HG02571 (cell line): ENCODE results near the gene PTPRD.

ENCODE experiments used
- ATAC-seq: cut with Tn5 transposase; IDR thresholded peaks from one replicate; pipeline ENCODE4 v1.9.1; 2021; ENCODE audit warnings: mild to moderate bottlenecking, moderate library complexity; ENCODE audit not compliant: unreplicated experiment

PTPRD gene

GRCh38 chr9:8332871-8333270, 2279.9 kb downstream of the PTPRD start:
- ATAC-seq: no peak

DNA sequence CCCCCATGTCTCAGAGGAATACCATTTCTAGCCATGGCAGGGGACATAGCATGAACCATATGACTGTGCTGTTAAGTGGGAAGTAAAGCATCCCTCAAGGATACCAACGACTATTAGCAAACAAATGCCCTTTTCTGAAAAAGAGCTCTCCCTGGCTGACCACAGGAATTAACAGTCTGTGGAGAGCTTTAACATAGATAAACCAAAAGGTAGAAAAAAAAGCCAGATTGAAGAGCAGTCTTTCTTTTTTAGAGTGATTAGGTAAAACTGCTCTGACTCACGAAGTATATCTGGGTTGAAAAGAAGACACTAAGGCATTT, 2280.5 kb downstream of the PTPRD start:
- ATAC-seq: no peak

DNA sequence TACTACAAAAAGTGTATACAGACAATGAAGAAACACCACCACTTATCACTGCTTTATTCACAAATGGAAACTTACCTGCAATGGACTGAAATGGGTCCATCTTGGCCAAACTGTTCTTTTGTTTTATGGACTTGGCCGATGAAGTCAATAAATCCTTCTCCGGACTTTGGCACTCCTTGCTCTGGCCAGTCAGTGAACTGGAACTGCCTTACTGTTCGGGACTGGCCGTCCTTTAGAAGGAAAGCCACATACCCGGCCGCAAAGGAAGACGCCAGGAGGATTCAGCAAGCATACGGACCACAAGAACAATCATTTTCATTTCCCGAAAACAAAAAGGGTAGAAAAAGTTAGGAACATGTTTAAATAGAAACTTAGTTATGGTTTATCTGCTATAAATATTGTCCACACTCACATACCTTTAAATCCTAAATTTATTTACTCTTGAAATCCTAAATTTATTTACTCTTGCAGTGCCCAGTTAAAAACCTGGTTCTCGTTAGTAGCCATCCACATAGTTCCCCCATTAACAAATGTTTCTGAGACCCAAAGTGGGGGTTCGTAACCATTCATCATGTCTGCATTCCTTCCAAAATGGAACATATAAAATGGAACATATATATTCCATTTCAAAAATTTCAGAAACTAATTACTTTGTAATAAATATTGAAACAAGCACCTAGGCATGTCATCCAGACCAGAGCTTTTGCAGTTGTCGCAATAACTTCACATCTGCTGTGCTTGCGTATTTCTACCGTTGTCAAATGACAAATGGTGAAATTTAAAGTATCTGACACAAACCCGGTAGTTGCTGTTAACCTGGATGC, 2281.1 kb downstream of the PTPRD start:
- no peak for ATAC-seq

DNA sequence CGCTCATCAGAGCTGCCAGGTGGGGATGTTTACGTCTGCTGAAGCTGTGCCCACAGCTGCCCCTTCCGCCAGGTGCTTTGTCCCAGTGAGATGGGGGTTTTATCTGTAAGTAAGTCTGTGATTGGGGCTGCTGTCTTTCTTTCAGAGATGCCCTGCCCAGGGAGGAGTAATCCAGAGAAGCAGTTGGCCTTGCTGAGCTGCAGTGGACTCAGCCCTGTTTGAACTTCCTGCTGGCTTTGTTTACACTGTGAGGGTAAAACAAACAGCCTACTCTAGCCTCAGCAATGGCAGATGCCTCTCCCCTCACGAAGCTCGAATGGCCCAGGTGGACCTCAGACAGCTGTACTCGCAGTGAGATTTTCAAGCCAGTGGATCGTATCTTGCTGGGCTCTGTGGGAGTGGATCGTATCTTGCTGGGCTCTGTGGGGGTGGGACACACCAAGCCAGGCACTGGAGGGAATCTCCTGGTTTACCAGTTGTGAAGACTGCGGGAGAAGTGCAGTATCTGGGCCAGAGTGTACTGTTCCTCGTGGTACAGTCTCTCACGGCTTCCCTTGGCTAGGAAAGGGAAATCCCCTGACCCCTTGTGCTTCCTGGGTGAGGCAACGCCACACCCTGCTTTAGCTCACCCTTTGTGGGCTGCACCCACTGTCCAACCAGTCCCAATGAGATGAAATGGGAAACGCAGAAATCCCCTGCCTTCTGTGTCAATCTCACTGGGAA, 2283.1 kb downstream of the PTPRD start:
- ATAC-seq: no peak

- no peak for ATAC-seq
Observed at GRCh38 chr9:8315211-8315610, 2297.6 kb downstream of the PTPRD start.

GRCh38 chr9:8309258-8309657, 2303.5 kb downstream of the PTPRD start:
- ATAC-seq: no peak

DNA sequence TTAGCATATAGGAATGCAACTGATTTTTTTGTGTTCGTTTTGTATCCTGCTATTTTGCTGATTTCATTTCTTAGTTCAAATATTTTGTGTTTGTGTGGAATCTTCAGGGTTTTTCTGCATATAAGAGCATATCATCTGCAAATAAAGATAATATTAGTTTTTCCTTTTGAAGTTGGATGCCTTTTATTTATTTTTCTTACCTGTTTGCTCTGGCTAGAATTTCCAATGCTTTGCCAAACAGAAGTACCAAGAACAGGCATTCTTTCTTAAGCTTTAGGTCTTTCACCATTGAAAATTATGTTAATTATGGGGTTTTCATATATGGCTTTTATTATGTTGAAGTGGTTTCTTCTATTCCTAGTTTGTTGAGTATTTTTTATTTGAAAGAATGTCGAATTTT, 2308.1 kb downstream of the PTPRD start:
- no peak for ATAC-seq

DNA sequence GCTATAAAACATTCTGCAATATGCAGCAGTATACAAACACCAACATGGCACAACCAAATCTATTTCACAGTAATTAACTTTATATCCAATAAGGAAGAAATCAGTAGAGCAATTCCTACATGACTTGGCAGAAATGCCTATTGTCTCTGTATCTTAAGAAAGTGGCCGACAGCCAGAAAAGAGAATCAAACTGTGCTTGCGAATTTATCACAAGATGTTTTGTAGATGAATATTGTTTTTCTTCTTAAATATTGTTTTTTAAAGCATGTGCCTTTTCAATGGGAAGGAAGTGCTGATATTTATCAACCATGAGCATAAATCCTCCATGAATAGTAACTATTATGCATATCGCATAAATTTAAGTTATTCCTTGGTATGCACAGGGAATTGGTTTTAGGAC, 2311.5 kb downstream of the PTPRD start:
- no peak for ATAC-seq

GRCh38 chr9:8297047-8297446, 2315.8 kb downstream of the PTPRD start:
- no peak for ATAC-seq

GRCh38 chr9:8292657-8293056, 2320.1 kb downstream of the PTPRD start:
- no peak for ATAC-seq

- ATAC-seq: no peak
Observed at GRCh38 chr9:8289681-8290080, 2323.1 kb downstream of the PTPRD start.

- no peak for ATAC-seq
Observed at GRCh38 chr9:8287970-8288369, 2324.8 kb downstream of the PTPRD start.

GRCh38 chr9:8287501-8287900, 2325.3 kb downstream of the PTPRD start:
- no peak for ATAC-seq

GRCh38 chr9:8284884-8285283, 2327.9 kb downstream of the PTPRD start:
- ATAC-seq: no peak

GRCh38 chr9:8282535-8282934, 2330.3 kb downstream of the PTPRD start:
- ATAC-seq: no peak

- no peak for ATAC-seq
Observed at GRCh38 chr9:8280811-8281210, 2332.0 kb downstream of the PTPRD start.

DNA sequence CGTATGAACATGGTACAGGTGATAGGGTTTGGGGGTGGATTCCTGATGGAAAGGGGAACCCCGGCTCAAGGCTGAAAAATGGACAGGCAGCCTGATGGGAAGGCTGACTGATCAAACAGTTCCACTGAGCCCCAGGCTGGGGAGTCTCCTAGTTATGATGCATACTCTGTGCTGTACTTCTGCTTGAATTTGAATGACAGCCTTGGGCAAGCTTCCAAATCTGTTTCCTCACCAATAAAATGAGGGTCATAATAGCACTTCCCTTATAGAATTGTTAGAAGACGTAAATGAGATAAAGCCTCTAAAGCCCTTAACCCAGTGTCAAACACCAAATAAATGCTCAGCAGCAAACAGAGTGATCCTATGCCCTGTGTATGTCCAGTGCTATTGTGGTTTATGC, 2334.8 kb downstream of the PTPRD start:
- ATAC-seq: no peak

GRCh38 chr9:8270235-8270634, 2342.6 kb downstream of the PTPRD start:
- no peak for ATAC-seq

DNA sequence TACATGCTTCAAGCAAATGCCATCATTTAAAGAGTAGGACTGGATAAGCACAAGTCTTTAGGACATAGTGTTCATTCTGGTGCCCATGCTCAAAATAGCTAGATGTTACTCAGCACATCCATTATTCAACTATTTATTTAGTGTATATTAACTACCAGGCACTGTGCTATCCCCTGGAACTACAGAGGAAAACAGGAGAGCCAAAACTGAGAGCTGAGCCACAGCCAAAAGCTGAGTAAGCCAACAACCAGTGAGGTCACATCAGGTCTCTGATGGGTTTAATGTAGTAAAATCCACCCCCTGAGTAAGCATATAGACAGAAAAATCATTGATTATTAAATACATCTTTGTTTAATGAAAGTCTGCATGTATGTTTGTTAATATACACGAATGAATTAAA, 2343.9 kb downstream of the PTPRD start:
- no peak for ATAC-seq

DNA sequence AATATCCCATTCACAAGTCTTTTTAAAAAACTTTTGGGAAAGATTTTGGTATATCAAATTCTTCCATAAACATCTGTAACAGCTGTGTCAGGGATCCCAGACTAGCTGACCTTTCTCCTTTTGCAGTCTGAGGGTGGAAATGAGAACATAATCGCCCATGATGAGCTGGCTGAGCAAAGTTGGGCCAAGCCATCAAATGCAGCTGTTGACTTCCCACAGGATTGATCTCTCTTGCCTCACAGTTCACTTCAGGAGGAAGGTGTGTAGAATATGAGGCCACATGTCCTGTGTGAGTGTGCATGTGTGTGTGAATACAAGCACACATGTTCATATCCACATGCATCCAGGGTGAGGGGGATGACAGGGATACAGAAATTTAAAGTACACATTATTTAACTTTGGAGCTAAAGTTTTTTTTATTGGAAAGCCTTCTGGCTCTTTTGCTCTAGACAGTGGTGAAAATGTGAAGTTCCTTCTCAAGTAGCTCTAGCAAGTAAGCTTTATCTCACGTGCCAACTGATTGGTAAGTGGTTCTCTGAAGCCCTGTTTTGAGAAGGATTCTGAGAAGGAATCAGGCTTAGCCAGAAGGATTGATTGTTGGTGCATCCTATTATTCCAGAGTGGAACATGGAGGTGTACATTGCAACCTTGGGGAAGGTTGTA, 2344.5 kb downstream of the PTPRD start:
- ATAC-seq: no peak

DNA sequence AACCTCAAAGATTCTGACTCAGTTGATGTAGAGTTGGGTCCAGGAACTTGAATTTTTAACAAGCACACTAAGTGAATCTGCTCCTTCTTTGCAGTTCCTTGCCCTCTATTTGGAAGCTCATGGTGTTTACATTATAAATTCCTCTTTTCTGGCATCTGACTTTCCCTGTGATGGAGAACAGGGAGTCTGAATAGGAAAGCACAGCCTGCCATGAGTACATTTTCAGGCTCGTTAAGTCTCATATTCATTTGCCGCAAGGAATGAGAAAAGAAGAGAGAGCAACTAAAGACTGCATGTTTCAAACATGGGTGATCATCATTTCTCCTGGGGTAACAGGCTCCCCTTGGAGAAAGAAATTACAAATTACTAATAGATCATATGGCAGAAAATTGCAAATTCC, 2345.2 kb downstream of the PTPRD start:
- ATAC-seq: no peak

- ATAC-seq: no peak
Observed at GRCh38 chr9:8266861-8267260, 2345.9 kb downstream of the PTPRD start.
